CD4-positive, CD25-positive, alpha-beta regulatory T cell (primary cell): ENCODE measurements around the gene GPHA2. TPM values are rescaled to one million over a fixed set of nuclear protein-coding genes. Genes with fewer than 3 reads are reported as not detected.

Source experiments
- ATAC-seq, 2 donors: fragments of 150-1000 bp; cut with Tn5 transposase; one replicate each; pipeline ENCODE4 v1.10.0; 2021; ENCODE audit warnings: low read depth in 2 of 2, moderate number of reproducible peaks in 2 of 2, moderate library complexity in 1 of 2
- DNase-seq, 3 donors: peaks; one replicate each; pipeline versions ENCODE4 v3.0.0 to v3.0.0-alpha.2; 2012 to 2022; ENCODE audit warnings: mixed read lengths in 1 of 3
- H3K27ac ChIP-seq: one replicate; pipeline ENCODE4 v1.7.0; 2013; ENCODE audit warnings: mild to moderate bottlenecking, low read length; ENCODE audit not compliant: insufficient read depth, poor library complexity, severe bottlenecking
- H3K27me3 ChIP-seq: one replicate; pipeline ENCODE4 v1.7.0; 2013; ENCODE audit warnings: low read length; ENCODE audit not compliant: control insufficient read depth, insufficient read depth
- H3K36me3 ChIP-seq: one replicate; pipeline ENCODE4 v1.7.0; 2013; ENCODE audit warnings: mild to moderate bottlenecking, low read length, moderate library complexity; ENCODE audit not compliant: control insufficient read depth, insufficient read depth
- H3K4me1 ChIP-seq: 2 replicates; pipeline ENCODE4 v1.7.0; 2013; ENCODE audit warnings: mild to moderate bottlenecking, low read length; ENCODE audit not compliant: insufficient read depth, control insufficient read depth, poor library complexity, severe bottlenecking
- H3K4me3 ChIP-seq: one replicate; pipeline ENCODE4 v1.7.0; 2013; ENCODE audit warnings: low read depth, mild to moderate bottlenecking, low read length, moderate library complexity
- H3K9me3 ChIP-seq, 2 experiments: 1 replicate in 1 of 2; 2 replicates in 1 of 2; pipeline ENCODE4 v1.7.0; 2013; ENCODE audit warnings: low read length in 2 of 2, mild to moderate bottlenecking in 1 of 2, moderate library complexity in 1 of 2; ENCODE audit not compliant: control insufficient read depth in 2 of 2
- H3K27ac Mint-ChIP-seq, 3 donors: one replicate each; pipeline ENCODE4 v1.8.0; 2020 to 2022; ENCODE audit warnings: mild to moderate bottlenecking in 3 of 3, mixed read lengths in 3 of 3, moderate library complexity in 2 of 3
- H3K27me3 Mint-ChIP-seq: one replicate; pipeline ENCODE4 v1.8.0; 2022; ENCODE audit warnings: mild to moderate bottlenecking, mixed read lengths
- H3K36me3 Mint-ChIP-seq: one replicate; pipeline ENCODE4 v1.8.0; 2020; ENCODE audit warnings: mixed read lengths
- H3K4me1 Mint-ChIP-seq, 4 donors: one replicate each; pipeline ENCODE4 v1.8.0; 2020 to 2022; ENCODE audit warnings: mixed read lengths in 4 of 4, mild to moderate bottlenecking in 1 of 4
- H3K4me3 Mint-ChIP-seq, 4 donors: one replicate each; pipeline ENCODE4 v1.8.0; 2020 to 2022; ENCODE audit warnings: mild to moderate bottlenecking in 4 of 4, mixed read lengths in 4 of 4, moderate library complexity in 3 of 4
- H3K9me3 Mint-ChIP-seq, 7 donors: one replicate each; pipeline ENCODE4 v1.8.0; 2020 to 2022; ENCODE audit warnings: mixed read lengths in 7 of 7, mild to moderate bottlenecking in 3 of 7, moderate library complexity in 2 of 7
- polyA plus RNA-seq, 4 donors: library from polyadenylated mRNA; unstranded; fragments of 300-500 nt; fragmentation: Illumina TruSeq; gene quantifications; one replicate each; pipeline ENCODE4 v1.2.3, GENCODE V29; 2021
- total RNA-seq: library from RNA; stranded (reverse); gene quantifications from one replicate; pipeline ENCODE4 v1.2.3, GENCODE V29; 2022

GPHA2 gene
- total and polyA plus RNA-seq, 5 donors from 2014 or later, result not detected

DNA sequence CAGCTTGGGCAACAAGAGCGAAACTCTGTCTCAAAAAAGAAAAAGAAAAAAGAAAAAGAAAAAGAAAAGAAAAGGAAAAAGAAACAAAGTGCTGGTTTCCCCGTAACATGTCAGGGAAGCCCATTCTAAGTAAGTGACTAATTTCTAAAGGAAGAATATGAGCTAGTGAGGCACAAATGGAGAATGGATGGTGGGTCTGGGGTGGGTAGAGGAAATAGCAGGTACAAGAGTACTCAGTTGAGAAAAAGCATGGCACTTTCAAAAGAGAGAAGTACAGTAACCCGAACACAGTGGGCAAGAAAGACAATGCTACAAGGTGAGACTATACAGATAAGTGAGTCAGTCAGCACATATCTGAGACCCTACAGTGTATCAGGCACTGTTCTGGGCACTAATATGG is 31.7 kb upstream of the GPHA2 start:
- H3K36me3 Mint-ChIP-seq, result no peaks in the 10 kb centered on the region
- H3K4me1 Mint-ChIP-seq, result peaks cover 4 to 16% (median 10%) of the 10 kb centered on the region in 4 donors
- Histone ChIP-seq H3K4me3 (no peak overlapping the region), H3K27me3 (no peaks in the 10 kb centered on the region), H3K4me1 (peaks cover 10% of the 10 kb centered on the region), H3K9me3 (no peaks in the 10 kb centered on the region), H3K27ac (no peak overlapping the region), H3K36me3 (no peaks in the 10 kb centered on the region)
- no peak overlapping the region for H3K27ac Mint-ChIP-seq
- H3K27me3 Mint-ChIP-seq, result peaks cover 14% of the 10 kb centered on the region
- no peak for DNase-seq
- ATAC-seq, result no peak
- H3K9me3 Mint-ChIP-seq, result no peaks in the 10 kb centered on the region
- peak overlapping the region in 1 of 4 donors; percentile 84 for H3K4me3 Mint-ChIP-seq

- Mint-ChIP-seq H3K4me3 (no peak overlapping the region), H3K4me1 (no peaks in the 10 kb centered on the region), H3K27me3 (peaks cover 12% of the 10 kb centered on the region), H3K9me3 (no peaks in the 10 kb centered on the region), H3K36me3 (no peaks in the 10 kb centered on the region), H3K27ac (no peak overlapping the region)
- Histone ChIP-seq H3K9me3 (no peaks in the 10 kb centered on the region), H3K36me3 (no peaks in the 10 kb centered on the region), H3K27me3 (peaks cover 2% of the 10 kb centered on the region), H3K4me3 (no peak overlapping the region), H3K27ac (no peak overlapping the region), H3K4me1 (no peaks in the 10 kb centered on the region)
- no peak for DNase-seq
- no peak for ATAC-seq
Measured at GRCh38 chr11:64963072-64963631, 27.5 kb upstream of the GPHA2 start.

DNA sequence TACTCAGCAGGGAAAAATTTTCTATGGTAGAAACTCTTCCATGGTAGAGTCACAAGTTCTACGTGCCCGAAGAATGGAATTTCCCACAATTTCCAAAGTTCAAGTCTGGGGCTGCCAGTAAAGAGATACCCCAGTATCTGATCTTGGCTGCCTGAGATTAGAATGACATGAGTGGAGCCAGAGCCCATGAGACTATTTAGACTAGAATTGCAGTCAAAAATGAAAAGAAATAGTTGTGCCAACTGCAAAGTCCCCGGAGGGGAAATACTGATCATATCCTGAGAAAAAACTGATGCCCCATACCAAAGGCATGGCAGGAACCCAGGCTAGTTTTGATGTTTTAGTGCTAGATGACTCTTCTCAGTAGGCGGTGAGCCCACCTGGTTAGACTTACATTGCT is 25.0 kb upstream of the GPHA2 start:
- Histone ChIP-seq H3K9me3 (no peaks in the 10 kb centered on the region), H3K4me1 (no peaks in the 10 kb centered on the region), H3K36me3 (no peaks in the 10 kb centered on the region), H3K4me3 (no peak overlapping the region), H3K27me3 (peaks cover 2% of the 10 kb centered on the region), H3K27ac (no peak overlapping the region)
- no peaks in the 10 kb centered on the region for H3K4me1 Mint-ChIP-seq
- H3K4me3 Mint-ChIP-seq, result no peak overlapping the region
- H3K27me3 Mint-ChIP-seq, result peaks cover 18% of the 10 kb centered on the region
- H3K9me3 Mint-ChIP-seq, result no peaks in the 10 kb centered on the region
- no peaks in the 10 kb centered on the region for H3K36me3 Mint-ChIP-seq
- ATAC-seq (no peak), DNase-seq (no peak)
- H3K27ac Mint-ChIP-seq, result peak overlapping the region in 1 of 3 donors; percentile 35

GRCh38 chr11:64959498-64959897 is 23.8 kb upstream of the GPHA2 start:
- no peaks in the 10 kb centered on the region for H3K9me3 ChIP-seq
- H3K36me3 ChIP-seq, result no peaks in the 10 kb centered on the region
- no peak overlapping the region for H3K27ac ChIP-seq
- Mint-ChIP-seq H3K9me3 (no peaks in the 10 kb centered on the region), H3K4me1 (no peaks in the 10 kb centered on the region), H3K27me3 (peaks cover 27% of the 10 kb centered on the region), H3K36me3 (no peaks in the 10 kb centered on the region), H3K4me3 (no peak overlapping the region), H3K27ac (no peak overlapping the region)
- no peak for ATAC-seq
- DNase-seq, result no peak
- H3K4me1 ChIP-seq, result no peaks in the 10 kb centered on the region
- peaks cover 8% of the 10 kb centered on the region for H3K27me3 ChIP-seq
- H3K4me3 ChIP-seq, result no peak overlapping the region

DNA sequence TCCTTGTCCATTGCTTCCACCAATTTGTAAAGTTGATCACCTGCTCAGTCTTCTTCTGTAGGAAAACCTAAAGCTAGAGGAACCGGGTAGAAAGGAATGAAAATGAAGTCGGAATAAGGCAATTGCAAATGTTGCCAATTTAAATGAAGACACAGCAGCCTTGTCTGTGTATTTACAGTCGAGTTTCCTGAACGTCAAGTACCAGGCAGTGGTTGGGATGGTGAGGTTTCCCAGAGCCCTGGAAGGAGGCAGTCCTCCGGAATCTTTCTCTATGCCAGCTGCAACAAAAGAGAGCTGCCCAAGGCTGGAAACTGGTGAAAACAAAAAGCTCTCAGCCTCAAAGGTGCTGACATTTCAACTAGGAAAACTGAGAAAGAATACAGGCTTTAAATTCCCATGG is 18.5 kb upstream of the GPHA2 start:
- no peak for ATAC-seq
- H3K27me3 Mint-ChIP-seq, result peaks cover 34% of the 10 kb centered on the region
- no peak overlapping the region for H3K27ac ChIP-seq
- no peaks in the 10 kb centered on the region for H3K36me3 ChIP-seq
- H3K36me3 Mint-ChIP-seq, result no peaks in the 10 kb centered on the region
- no peaks in the 10 kb centered on the region for H3K4me1 ChIP-seq
- DNase-seq, result no peak
- H3K4me3 Mint-ChIP-seq, result no peak overlapping the region
- H3K4me1 Mint-ChIP-seq, result no peaks in the 10 kb centered on the region
- H3K9me3 Mint-ChIP-seq, result no peaks in the 10 kb centered on the region
- H3K9me3 ChIP-seq, result no peaks in the 10 kb centered on the region
- no peak overlapping the region for H3K4me3 ChIP-seq
- no peak overlapping the region for H3K27ac Mint-ChIP-seq
- peaks cover 9% of the 10 kb centered on the region for H3K27me3 ChIP-seq

DNA sequence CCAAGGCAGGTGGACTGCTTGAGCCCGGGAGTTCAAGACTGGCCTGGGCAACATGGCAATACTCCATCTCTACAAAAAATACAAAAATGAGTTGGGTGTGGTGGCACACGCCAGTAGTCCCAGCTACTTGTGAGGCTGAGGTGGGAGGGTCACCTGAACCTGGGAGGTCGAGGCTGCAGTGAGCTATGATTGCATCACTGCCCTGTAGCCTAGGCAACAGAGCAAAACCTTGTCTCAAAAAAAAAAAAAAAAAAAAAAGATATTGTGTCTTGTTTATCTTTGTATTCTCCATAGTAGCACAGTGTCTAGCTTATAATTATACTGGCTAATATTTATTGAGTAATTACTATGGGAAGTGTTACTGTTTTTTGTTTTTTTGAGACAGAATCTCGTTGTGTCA is 15.8 kb upstream of the GPHA2 start:
- no peak overlapping the region for H3K27ac Mint-ChIP-seq

GRCh38 chr11:64947208-64947814 is 11.6 kb upstream of the GPHA2 start:
- Mint-ChIP-seq H3K9me3 (no peaks in the 10 kb centered on the region), H3K4me3 (peak overlapping the region in 1 of 4 donors; percentile 21), H3K27me3 (peaks cover 52% of the 10 kb centered on the region), H3K27ac (peak overlapping the region in 1 of 3 donors; percentile 26), H3K36me3 (no peaks in the 10 kb centered on the region), H3K4me1 (no peaks in the 10 kb centered on the region)
- Histone ChIP-seq H3K4me1 (no peaks in the 10 kb centered on the region), H3K27ac (no peak overlapping the region), H3K36me3 (no peaks in the 10 kb centered on the region), H3K4me3 (no peak overlapping the region), H3K9me3 (no peaks in the 10 kb centered on the region), H3K27me3 (peaks cover 9% of the 10 kb centered on the region)
- DNase-seq (no peak), ATAC-seq (no peak)

More for the DNA sequence above, 15.8 kb upstream of the GPHA2 start:
- no peak overlapping the region for H3K4me3 ChIP-seq
- ATAC-seq, result no peak
- Mint-ChIP-seq H3K9me3 (no peaks in the 10 kb centered on the region), H3K4me1 (no peaks in the 10 kb centered on the region), H3K27me3 (peaks cover 43% of the 10 kb centered on the region), H3K4me3 (no peak overlapping the region), H3K36me3 (no peaks in the 10 kb centered on the region)
- peaks cover 9% of the 10 kb centered on the region for H3K27me3 ChIP-seq
- no peak overlapping the region for H3K27ac ChIP-seq
- no peaks in the 10 kb centered on the region for H3K4me1 ChIP-seq
- DNase-seq, result no peak
- no peaks in the 10 kb centered on the region for H3K36me3 ChIP-seq
- no peaks in the 10 kb centered on the region for H3K9me3 ChIP-seq

- Histone ChIP-seq H3K4me3 (no peak overlapping the region), H3K4me1 (no peaks in the 10 kb centered on the region), H3K9me3 (no peaks in the 10 kb centered on the region), H3K36me3 (peaks cover 16% of the 10 kb centered on the region), H3K27me3 (peaks cover under 1% of the 10 kb centered on the region), H3K27ac (no peak overlapping the region)
- H3K9me3 Mint-ChIP-seq, result peaks cover 0 to under 1% (median 0%) of the 10 kb centered on the region in 7 donors
- peaks cover 0 to 2% (median 0%) of the 10 kb centered on the region in 4 donors for H3K4me1 Mint-ChIP-seq
- no peak for ATAC-seq
- no peak overlapping the region for H3K27ac Mint-ChIP-seq
- H3K36me3 Mint-ChIP-seq, result peaks cover 21% of the 10 kb centered on the region
- DNase-seq, result no peak
- no peak overlapping the region for H3K4me3 Mint-ChIP-seq
- peaks cover 20% of the 10 kb centered on the region for H3K27me3 Mint-ChIP-seq
Measured at GRCh38 chr11:64936539-64936938, 846 bp upstream of the GPHA2 start.
